Stimulated activated CD4-positive, alpha-beta T cell treated with anti-CD3 and anti-CD28 coated beads, Interleukin-15, amount 100 ng/mL, for 48 hours (primary cell): ENCODE measurements around the gene HOXB1.

Experiments
- DNase-seq, 2 donors: peaks; one replicate each; pipeline ENCODE4 v3.0.0-alpha.2; 2020; ENCODE audit warnings: low read depth in 2 of 2

Gene HOXB1

GRCh38 chr17:48554412-48555257 lies 23.8 kb upstream of the HOXB1 start:
- DNase-seq: no peak

DNA sequence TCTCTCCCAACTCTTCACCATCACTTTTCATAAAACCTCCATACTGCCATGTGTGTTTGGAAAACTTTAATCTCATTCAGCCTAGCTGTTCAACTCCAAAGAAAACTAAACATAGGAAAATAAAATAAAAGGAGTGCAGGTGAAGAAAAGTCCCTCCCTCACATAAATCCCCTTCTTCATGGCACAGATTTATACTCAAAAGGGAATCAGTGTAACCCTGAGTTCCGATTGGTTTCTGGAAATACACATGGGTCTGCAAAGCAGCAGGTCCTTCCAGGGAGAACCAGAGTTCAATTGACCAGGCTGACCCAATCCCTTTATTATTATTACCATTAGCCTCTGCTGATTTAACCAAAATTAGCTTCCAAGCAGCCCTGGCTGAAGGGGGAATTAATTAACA lies 23.0 kb upstream of the HOXB1 start:
- DNase-seq: no peak

GRCh38 chr17:48553190-48553547 lies 22.4 kb upstream of the HOXB1 start:
- DNase-seq: no peak

DNA sequence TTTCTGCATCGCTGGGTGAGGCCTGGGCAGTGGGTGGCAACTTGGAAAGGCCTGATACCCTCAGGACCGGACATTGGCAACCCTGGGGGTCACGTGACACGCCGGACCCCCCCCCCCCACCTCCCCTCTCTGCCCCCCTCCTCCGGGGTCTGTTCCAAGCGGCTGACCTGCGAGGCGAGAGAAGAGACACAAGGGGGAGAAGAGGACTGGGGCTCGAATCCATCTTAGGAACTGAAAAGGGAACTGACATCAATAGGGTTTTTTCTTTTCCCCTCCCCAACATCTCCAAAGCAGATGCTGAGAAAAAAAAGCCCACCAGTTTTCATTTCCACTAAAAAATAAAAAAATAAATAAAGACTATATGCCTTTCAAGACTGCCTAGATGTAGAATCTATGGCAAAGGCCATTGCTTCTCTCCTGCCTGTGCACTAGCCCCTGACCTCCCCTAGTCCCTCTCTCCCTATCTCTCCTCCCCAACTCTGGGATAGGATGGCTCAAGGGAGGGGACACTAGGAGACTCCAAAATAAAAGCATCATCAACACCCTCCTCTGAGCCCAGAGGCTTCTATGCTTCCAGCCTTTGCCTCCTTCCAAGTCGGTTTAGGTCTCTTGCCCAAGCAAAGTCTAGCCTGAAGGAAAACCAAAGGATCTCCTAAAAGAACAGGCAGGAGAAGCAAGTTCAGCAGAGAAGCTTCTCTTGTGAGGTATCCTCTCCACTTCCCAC lies 21.8 kb upstream of the HOXB1 start:
- no peak for DNase-seq

GRCh38 chr17:48551596-48552465 lies 21.0 kb upstream of the HOXB1 start:
- no peak for DNase-seq

- DNase-seq: no peak
Observed at GRCh38 chr17:48551214-48551555, 20.4 kb upstream of the HOXB1 start.

GRCh38 chr17:48550502-48551213 lies 19.8 kb upstream of the HOXB1 start:
- DNase-seq: no peak

DNA sequence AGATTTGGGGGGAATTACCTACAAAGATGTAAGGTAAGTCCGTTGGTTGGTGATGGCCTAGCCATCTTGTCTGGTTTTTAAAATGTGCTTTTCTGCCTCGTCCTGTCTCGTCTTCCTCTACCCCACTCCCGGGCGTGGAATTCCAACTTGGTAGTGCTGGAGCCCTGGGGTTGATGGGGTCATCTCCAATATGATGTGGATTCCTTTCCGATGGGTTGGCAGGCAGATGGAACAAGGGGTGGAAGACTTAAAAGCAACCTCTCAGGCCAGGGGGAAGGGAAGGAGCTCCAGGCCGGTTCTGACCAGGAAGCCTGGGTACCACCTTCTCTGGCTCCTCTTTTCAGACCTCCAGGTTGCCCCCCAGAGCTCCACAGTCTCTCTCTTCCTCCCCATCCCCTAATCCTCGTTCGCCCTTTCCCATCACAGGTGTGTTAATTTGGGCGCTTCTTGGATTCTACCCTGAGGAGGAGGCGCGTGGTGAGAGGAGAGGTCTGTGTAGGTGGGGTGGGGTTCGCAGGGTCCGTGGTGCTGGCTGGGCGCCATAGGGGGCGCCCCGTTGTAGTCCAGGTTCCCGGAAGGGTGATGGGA lies 19.2 kb upstream of the HOXB1 start:
- DNase-seq: no peak

- DNase-seq: no peak
Observed at GRCh38 chr17:48549281-48549630, 18.4 kb upstream of the HOXB1 start.

GRCh38 chr17:48548523-48549280 lies 17.9 kb upstream of the HOXB1 start:
- DNase-seq: no peak

GRCh38 chr17:48547808-48548522 lies 17.2 kb upstream of the HOXB1 start:
- DNase-seq: no peak

GRCh38 chr17:48546924-48547807 lies 16.4 kb upstream of the HOXB1 start:
- no peak for DNase-seq

GRCh38 chr17:48546137-48546923 lies 15.5 kb upstream of the HOXB1 start:
- DNase-seq: no peak

DNA sequence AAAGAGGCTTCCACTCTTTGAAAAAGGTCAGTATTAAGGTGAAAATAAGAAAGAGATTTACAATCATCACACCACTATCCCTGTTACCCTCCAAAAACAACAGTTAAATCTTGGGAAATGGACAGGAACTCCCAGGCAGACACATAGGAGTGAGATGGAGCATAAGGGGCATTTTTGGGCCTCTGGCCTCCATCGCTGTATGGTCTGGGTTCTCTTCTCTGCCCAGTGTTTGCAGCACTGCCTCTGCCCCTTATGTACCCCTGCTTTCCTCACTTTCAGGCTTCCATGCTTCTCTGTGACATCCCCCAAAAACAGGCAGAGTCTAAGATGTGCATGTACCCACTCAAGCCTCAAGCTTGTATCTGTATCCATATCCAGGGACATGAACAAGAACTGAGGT lies 14.7 kb upstream of the HOXB1 start:
- no peak for DNase-seq

GRCh38 chr17:48545022-48545375 lies 14.2 kb upstream of the HOXB1 start, which contains the start of gene HOXB2:
HOXB2 (minus strand) TSS chr17:48545109; CDS start chr17:48544911, 198 bp downstream.
- no peak for DNase-seq

- no peak for DNase-seq
Observed at GRCh38 chr17:48544349-48545021, 13.7 kb upstream of the HOXB1 start.

- DNase-seq: no peak
Observed at GRCh38 chr17:48543854-48544348, 13.1 kb upstream of the HOXB1 start.
